Stimulated activated CD4-positive, alpha-beta T cell treated with anti-CD3 and anti-CD28 coated beads, Interleukin-2, amount 100 ng/mL, for 24 hours (primary cell): ENCODE measurements around the gene NHLRC4.

Source experiments
- DNase-seq, 2 donors: peaks; one replicate each; pipeline ENCODE4 v3.0.0-alpha.2; 2020

Gene NHLRC4

GRCh38 chr16:606656-607307, 40.0 kb downstream of the NHLRC4 start:
- DNase-seq: no peak

- peak; percentile 31 to 65 for DNase-seq
Measured at GRCh38 chr16:608019-608418, 41.2 kb downstream of the NHLRC4 start.

- no peak for DNase-seq
Measured at GRCh38 chr16:609316-609715, 42.5 kb downstream of the NHLRC4 start.

- DNase-seq: no peak
Measured at GRCh38 chr16:609984-610383, 43.2 kb downstream of the NHLRC4 start.

GRCh38 chr16:610513-611381, 43.9 kb downstream of the NHLRC4 start:
- peak; percentile 73 to 74 for DNase-seq

- DNase-seq: no peak
Measured at GRCh38 chr16:615122-615521, 48.3 kb downstream of the NHLRC4 start.

GRCh38 chr16:616733-617586, 50.2 kb downstream of the NHLRC4 start:
- no peak for DNase-seq

GRCh38 chr16:617855-618254, 51.0 kb downstream of the NHLRC4 start:
- DNase-seq: no peak
